Neural progenitor cell (in vitro differentiated cells): Measurements from ENCODE around the gene SLC25A48.

Source experiments
- CTCF ChIP-seq: fragments of 200-600 bp; sonication (generic); IDR thresholded peaks from 2 replicates; pipeline ENCODE4 v1.5.1; 2017; ENCODE audit warnings: antibody characterized with exemption, mild to moderate bottlenecking
- EZH2phosphoT487 ChIP-seq: fragments of 200-600 bp; sonication (generic); IDR thresholded peaks from 2 replicates; pipeline ENCODE4 v1.6.1; 2017; ENCODE audit warnings: antibody characterized with exemption

GRCh38 chr5:135879591-135879990 is 45.1 kb downstream of the SLC25A48 start:
- TF ChIP-seq CTCF (no peak), EZH2phosphoT487 (no peak)
